Activated CD4-positive, alpha-beta T cell treated with anti-CD3 and anti-CD28 coated beads, Interleukin-2, amount 50 U/mL, for 1 hour (primary cell): ENCODE results near the gene EBF4.
"Not testable (repeated sequence)": the region's sequence is repeated elsewhere in the genome, so short reads cannot be mapped to it uniquely, and the experiment has no call there.

Source experiments
- DNase-seq: peaks from one replicate; pipeline ENCODE4 v3.0.0-alpha.2; 2020

Gene EBF4

GRCh38 chr20:2760297-2760951 lies 67.8 kb downstream of the EBF4 start:
- no peak for DNase-seq

GRCh38 chr20:2760952-2761305 lies 68.3 kb downstream of the EBF4 start:
- DNase-seq, result no peak

- no peak for DNase-seq
Measured at GRCh38 chr20:2761885-2762284, 69.3 kb downstream of the EBF4 start.

GRCh38 chr20:2762578-2763131 lies 70.1 kb downstream of the EBF4 start:
- no peak for DNase-seq

GRCh38 chr20:2763186-2763585 lies 70.6 kb downstream of the EBF4 start:
- no peak for DNase-seq

GRCh38 chr20:2767768-2768631 lies 75.4 kb downstream of the EBF4 start:
- no peak for DNase-seq

GRCh38 chr20:2768632-2769015 lies 76.0 kb downstream of the EBF4 start:
- no peak for DNase-seq

GRCh38 chr20:2770091-2770490 lies 77.5 kb downstream of the EBF4 start:
- DNase-seq, result not testable (repeated sequence)

GRCh38 chr20:2771631-2772080 lies 79.1 kb downstream of the EBF4 start:
- DNase-seq, result no peak

- no peak for DNase-seq
Measured at GRCh38 chr20:2773812-2774211, 81.2 kb downstream of the EBF4 start.

- DNase-seq, result no peak
Measured at GRCh38 chr20:2775139-2775538, 82.6 kb downstream of the EBF4 start.

GRCh38 chr20:2778602-2779321 lies 86.2 kb downstream of the EBF4 start:
- DNase-seq, result no peak

GRCh38 chr20:2780948-2781347 lies 88.4 kb downstream of the EBF4 start:
- no peak for DNase-seq

- no peak for DNase-seq
Measured at GRCh38 chr20:2783908-2784566, 91.5 kb downstream of the EBF4 start.

- DNase-seq, result no peak
Measured at GRCh38 chr20:2793471-2793870, 100.9 kb downstream of the EBF4 start.

GRCh38 chr20:2794202-2794748 lies 101.7 kb downstream of the EBF4 start:
- no peak for DNase-seq

- no peak for DNase-seq
Measured at GRCh38 chr20:2794866-2795447, 102.4 kb downstream of the EBF4 start.

GRCh38 chr20:2795451-2795850 lies 102.9 kb downstream of the EBF4 start:
- DNase-seq, result no peak

GRCh38 chr20:2796011-2796660 lies 103.6 kb downstream of the EBF4 start:
- DNase-seq, result no peak

GRCh38 chr20:2797136-2797983 lies 104.8 kb downstream of the EBF4 start:
- DNase-seq, result no peak
